B cell (primary cell): Measurements from ENCODE around the gene PIM3.

Source experiments
- EZH2 ChIP-seq: IDR thresholded peaks from 2 replicates; pipeline ENCODE4 v1.6.1; 2012; ENCODE audit warnings: borderline replicate concordance, low read depth, mild to moderate bottlenecking, moderate library complexity, low read length; ENCODE audit not compliant: insufficient read depth, poor library complexity, severe bottlenecking
- TF ChIP-seq, protein P1 (sequence below): fragments of 200-600 bp; IDR thresholded peaks from one replicate; pipeline ENCODE4 v1.8.0; 2022; ENCODE audit warnings: antibody characterized with exemption, mild to moderate bottlenecking

DNA sequence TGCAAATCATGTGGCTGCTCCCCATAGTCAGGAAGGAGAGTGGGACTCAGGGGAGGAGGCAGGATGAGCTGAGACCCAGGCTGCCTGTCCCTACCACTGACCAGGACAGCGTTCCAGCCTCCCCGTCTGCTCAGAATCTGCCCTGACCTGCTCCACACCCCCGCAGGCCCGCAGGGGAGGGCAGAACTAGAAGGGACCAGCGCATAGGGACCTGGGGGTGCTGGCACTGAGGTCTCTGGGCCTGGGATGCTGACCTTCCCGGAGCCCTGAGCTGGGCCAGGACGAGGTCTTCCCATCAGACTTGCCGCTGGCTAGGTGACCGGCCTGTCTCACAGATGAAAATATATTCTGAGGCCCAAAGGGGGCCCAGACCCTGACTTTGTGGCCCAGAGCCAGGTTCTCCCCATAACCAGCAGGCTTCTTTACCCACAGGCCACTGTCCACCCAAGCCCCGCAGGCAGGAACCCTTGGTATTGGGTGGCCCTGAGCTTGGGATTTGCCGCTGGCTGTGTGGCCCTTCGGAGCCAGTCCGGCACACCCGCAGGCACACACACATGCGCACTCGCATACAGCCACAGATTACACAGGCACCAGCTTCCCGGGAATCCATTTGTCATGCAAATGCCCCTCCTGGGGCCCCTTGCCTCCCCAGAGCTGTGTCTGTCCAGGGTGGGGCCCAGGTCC lies 13.8 kb upstream of the PIM3 start:
- TF ChIP-seq EZH2, result no peak
- TF ChIP-seq, protein P1, sequence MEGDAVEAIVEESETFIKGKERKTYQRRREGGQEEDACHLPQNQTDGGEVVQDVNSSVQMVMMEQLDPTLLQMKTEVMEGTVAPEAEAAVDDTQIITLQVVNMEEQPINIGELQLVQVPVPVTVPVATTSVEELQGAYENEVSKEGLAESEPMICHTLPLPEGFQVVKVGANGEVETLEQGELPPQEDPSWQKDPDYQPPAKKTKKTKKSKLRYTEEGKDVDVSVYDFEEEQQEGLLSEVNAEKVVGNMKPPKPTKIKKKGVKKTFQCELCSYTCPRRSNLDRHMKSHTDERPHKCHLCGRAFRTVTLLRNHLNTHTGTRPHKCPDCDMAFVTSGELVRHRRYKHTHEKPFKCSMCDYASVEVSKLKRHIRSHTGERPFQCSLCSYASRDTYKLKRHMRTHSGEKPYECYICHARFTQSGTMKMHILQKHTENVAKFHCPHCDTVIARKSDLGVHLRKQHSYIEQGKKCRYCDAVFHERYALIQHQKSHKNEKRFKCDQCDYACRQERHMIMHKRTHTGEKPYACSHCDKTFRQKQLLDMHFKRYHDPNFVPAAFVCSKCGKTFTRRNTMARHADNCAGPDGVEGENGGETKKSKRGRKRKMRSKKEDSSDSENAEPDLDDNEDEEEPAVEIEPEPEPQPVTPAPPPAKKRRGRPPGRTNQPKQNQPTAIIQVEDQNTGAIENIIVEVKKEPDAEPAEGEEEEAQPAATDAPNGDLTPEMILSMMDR, result no peak
